ENCODE data around the gene DIABLO.
A peak's percentile ranks its signal among the peaks of the same experiment; 100 is the strongest.
"Not testable (repeated sequence)": the region's sequence is repeated elsewhere in the genome, so short reads cannot be mapped to it uniquely, and the experiment has no call there.

Gene DIABLO

DNA sequence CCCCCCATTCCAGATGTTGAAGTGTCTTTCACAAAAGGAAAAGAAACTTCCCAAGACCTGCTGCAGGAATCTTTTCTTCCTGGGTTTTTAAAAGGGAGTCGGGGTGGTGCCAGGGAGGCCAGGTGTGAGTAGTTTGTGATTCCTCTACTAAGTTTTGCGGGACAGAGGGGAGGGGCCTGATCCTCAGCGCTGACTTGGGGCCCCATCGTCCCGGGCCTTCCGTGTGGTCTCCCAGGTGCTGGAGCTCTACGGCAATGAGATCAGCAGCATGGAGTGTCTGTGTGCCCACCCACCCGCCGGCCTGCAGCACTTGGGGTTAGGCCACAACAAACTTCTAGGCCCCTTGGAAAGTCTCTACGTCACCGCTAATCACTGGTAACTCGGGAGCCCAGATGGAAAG lies 38.4 kb downstream of the DIABLO start:
- DNase-seq: no peak

DNA sequence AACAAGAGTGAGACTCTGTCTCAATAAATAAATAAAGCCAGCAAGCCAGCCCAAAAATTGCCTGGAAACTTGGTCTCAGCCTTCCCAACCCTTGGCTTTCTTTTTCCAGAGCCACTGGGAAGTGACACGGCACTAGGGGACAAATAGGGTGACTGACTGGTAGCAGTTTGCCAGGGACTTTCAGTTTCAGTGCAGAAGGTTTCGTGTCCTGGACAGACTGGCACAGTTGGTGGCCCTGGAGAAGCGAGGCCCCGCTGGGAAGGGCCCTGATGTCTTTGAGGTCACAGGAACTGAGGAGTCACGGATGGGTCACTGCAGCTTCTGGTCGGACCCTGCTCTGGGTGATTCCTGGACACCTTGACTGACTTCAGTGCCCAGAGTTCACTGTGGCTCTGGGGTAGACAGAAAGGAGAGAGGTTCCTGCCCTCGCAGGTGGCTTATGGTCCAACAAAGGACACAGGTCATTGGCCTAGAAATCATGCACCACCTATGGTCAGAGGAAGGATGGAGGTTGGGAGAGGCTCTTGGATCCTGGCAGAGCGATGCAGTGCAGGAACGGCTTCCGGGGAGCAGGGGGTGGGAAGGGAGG lies 40.3 kb downstream of the DIABLO start:
- no peak for DNase-seq

- DNase-seq: no peak
Measured at GRCh38 chr12:122185079-122185478, 40.8 kb downstream of the DIABLO start.

DNA sequence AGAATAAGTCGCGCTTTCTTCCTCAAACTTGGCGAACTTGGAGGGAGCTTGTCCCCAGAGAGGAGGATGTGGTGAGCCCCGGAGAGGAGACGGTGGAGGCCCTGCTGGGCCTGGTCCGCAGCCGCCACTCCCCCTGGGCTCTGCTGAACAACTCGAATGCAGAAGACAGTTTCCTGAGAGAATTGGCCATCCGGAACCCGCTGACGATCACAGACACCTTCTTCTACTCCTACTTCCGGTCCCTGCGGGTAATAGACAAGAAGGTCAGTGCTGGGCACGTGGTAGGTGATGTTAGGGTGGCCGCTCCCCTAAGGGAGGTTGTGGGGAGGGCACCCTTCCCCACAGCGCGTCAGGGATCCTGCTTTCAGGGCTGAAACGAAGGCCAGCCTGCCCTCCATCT lies 41.3 kb downstream of the DIABLO start:
- no peak for DNase-seq

DNA sequence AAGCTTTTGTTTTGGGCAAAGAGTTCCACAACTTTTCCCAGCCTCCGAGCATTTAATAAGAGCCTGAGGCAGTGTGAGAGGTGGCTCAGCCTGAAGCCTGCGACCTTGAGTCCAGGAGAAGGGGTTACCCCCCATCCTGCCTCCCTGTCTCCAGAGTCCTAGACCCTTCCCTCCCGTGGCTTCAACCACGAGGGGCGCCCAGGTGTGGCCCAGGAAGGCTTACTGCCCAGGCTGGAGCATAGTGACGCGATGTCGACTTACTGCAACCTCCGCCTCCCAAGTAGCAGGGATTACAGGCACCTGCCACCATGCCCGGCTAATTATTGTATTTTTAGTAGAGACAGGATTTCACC lies 42.3 kb downstream of the DIABLO start:
- DNase-seq: no peak

GRCh38 chr12:122182887-122183587 lies 42.8 kb downstream of the DIABLO start, which contains the start of gene LRRC43:
Gene LRRC43 (plus strand): TSS chr12:122183123. CDS start chr12:122183145, 22 bp downstream.
- peak; percentile 45 for DNase-seq

DNA sequence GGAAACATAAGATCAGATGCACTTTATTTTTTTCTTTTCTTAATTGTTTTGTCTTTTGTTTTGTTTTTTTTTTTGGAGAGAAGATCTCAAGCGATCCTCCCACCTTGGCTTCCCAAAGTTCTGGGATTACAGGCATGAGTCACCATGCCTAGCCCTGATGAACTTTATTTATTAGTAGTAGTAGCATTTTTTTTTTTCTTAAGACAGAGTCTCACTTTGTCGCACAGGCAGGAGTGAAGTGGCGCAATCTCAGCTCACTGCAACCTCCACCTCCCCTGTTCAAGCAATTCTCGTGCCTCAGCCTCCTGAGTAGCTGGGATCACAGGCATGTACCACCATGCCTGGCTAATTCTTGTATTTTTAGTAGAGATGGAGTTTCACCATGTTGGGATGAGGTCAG lies 49.4 kb downstream of the DIABLO start:
- not testable (repeated sequence) for DNase-seq

DNA sequence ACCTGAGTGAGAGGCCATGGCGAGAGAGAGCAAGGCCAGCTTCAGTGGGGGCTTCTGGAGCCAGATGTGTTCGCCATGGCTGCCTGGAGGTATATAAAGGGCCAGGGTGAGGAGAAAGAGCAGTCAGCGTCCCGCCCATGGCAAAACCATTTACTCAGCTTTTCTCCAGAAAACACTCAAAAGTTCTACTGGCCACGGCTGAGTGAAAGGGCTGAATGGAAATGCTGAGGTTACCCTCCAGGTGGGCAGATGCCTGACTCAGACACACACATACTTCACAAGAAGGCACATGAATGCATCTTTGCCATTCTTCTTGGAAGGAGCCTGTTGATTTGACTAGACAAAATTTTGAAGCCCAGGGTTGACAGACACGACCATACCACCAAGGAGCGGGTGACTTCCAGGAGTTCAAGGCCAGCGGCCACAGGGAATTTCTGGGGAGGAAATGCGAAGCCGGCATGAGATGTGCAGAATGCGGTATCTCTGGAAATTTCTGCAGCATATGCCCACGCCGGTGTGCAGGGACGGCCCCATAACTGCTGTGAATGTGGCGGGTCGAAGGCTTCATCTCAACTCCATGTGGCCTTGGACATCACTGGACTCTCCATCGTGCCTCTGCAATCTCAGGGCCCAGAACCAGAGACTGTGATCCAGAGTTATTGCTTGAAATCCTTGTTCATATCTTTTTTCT lies 51.6 kb downstream of the DIABLO start, which contains the start of gene IL31:
TSS of gene IL31 (minus strand) at position 67 of the 691 bp plus-strand sequence. CDS start at position 18, 49 bp downstream.
- no peak for DNase-seq

DNA sequence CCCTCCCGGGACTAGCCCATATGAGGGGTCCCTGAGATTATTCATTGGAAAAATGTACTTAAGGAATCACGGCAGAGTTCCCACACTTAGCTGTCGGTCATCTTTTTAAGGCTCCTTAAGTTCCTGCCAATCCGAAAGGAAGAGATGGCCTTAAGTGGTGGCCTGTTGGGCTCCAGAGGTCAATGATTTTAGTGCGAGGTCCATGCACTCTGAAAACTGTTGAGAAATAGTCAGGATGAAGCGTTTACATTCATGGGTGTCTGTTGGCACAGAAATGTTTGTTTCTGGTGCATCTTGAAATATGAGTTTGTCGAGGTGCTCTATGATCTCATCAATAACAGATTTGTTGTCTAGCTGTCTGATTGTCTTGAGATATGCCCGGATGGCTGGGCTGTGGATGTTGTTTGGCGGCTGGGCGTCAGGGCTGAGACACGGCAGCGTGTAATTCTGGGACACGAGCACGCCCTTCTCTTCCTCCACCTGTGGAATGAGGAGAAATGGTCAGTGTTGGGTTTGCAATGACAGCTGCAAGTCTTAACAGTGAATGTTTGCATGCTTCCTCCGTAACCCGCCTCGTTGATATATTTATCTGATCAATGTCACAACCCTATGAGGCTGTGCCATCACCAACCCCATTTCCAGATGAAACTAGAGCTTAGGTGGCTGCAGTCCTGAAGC lies 53.5 kb downstream of the DIABLO start:
- no peak for DNase-seq

DNA sequence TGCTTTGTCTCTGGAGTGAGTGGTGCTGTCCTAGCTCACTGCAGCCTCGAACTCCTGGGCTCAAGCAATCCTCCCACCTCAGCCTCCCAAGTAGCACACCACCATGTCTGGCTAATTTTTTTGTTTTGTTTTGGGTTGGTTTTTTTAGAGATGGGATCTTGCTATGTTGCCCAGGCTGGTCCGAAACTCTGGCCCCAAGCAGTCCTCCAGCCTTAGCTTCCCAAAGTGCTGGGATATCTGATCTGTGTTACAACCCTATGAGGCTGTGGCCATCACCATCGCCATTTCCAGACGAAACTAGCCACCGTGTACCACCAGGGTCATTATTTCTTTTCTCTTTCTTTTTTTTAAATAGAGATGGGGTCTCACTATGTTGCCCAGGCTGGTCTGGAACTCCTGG lies 54.5 kb downstream of the DIABLO start:
- no peak for DNase-seq

DNA sequence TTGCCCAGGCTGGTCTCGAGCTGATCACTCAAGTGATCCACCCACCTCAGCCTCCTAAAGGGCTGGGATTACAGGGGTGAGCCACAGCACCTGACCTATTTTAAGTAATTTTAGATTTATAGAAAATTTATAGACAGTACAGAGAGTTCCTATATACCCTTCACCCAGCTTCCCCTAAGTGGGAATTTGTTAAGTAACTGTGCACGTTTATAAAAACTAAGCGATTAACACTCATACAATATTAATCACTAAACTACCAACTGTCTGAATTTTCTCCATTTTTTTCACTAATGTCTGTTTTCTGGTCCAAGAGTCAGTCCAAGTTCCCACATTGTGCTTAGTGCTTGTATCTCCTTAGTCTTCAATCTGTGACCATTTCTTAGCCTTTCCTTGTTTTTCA lies 57.4 kb downstream of the DIABLO start:
- no peak for DNase-seq

DNA sequence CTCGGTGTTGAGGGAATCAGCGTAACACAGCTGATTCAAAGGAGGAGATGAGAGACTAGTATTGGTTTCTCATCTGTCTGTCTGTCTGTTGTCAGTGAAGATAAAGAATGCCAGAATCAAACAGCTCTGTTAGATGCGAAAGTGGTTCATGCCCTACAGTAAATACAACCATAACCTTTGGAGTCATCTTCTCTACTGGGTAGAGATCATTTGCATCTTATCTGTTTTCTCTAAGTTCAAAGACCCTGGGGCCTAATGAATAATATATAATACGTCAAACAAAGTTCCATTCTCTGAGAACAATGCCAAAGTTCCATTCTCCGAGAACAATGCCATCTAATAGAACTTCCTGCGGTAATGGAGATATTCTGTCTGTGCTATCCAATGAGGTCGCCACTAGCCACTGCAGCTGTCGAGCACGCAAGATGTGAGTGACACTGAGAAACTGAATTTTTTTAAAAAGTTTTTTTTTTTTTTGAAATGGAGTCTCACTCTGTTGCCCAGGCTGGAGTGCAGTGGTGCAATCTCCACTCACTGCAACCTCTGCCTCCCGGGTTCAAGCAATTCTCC lies 58.4 kb downstream of the DIABLO start:
- DNase-seq: no peak

DNA sequence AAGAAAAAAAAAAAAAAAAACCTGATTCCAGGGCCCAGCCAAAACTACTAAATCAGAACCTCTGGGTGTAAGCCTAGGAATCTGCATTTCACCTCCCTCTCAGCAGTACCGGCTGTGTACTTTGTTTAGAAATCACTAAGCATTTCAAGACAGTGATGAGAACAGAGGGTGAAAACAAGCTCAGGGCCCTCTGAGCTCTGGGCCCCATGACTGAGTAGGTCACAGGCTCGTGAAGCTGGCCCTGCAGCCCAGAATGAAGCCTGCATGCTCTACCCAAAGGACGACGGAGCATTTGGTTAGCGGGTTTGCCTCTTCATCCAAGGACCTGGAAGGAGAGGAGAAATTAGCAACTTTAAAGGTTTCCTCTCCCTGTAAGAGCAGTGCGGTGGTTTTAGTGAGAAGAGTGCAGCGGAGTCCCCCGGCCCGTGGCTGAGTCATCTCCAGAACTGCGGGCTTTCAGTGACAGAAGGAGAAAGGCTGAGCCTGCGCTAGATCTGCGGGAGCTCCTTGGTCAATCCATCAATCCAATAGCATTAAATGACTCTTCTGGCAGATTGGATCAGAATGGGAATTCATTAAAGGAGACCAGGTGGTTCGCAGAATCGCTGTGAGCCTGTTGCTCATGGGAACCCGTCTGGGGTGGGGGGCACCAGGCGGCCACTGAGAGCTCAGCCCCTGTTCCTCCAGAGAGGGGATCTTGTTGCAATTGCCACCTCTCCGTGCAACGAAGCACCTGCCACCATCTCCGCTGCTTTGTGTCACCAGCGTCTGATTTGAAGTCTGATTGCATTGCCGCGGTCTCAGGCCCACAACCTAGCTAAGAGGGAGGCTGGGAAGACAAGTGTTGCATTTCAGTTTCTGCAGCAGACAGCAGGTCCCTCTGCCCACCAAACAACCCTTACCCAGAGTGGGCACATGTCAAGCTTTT lies 59.2 kb downstream of the DIABLO start:
- DNase-seq: no peak

GRCh38 chr12:122162976-122163375 lies 62.9 kb downstream of the DIABLO start:
- DNase-seq: no peak

DNA sequence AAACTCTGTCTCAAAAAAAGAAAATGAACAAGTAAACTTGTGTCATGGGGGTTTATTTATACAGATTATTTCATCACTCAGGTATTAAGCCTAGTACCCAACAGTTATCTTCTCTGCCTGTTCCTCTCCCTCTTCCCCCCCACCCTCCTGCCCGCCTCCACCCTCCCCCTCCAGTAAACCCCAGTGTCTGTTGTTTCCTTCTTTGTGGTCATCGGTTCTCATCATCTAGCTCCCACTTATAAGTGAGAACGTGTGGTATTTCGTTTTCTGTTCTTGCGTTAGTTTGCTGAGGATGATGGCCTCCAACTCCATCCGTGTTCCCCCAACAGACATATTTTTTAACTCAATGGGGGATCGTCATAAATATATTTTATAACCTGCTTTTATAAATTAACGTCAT lies 64.2 kb downstream of the DIABLO start:
- no peak for DNase-seq

DNA sequence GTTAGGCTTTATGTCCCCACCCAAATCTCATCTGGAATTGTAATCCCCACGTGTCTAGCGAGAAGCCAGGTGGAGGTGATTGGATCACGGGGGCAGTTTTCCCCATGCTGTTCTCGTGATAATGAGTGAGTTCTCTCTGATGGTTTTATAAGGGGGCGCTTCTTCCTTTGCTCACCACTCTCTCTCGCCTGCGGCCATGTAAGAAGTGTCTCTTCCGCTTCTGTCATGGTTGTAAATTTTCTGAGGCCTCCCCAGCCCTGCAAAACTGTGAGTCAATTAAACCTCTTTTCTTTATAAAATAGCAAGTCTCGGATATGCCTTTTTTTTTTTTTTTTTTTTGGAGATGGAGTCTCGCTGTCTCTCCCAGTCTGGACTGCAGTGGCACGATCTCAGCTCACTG lies 65.1 kb downstream of the DIABLO start:
- no peak for DNase-seq

GRCh38 chr12:122159882-122160281 lies 66.0 kb downstream of the DIABLO start:
- no peak for DNase-seq

DNA sequence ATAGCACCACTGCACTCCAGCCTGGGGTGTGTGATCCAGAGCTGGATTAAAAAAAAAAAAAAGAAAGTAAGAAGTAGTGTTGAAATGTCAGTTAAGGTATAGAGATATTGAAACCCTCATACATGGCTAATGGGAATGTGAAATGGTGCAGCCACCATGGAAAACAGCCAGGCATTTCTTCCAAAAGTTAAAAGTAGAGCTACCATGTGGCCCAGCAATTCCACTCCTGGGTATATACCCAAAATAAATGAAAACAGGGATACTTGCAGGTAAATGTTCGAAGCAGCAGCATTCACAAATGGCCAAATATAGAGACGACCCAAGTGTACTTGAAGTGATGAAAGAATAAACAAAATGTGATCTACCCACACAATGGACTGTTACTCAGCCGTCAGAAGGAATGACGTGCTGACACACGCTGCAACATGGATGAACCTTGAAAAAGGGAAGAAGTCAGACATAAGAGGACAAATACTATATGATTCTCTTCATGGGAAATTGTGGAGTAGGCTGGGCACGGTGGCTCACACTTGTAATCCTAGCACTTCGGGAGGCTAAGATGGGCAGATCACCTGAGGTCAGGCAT lies 67.1 kb downstream of the DIABLO start:
- DNase-seq: no peak

Measured in CD4-positive, alpha-beta T cell treated with Interleukin-6 for 4 hours (primary cell).